Stomach smooth muscle (tissue), 2 donors: Measurements from ENCODE around the gene CACFD1.

Experiments
- H3K27ac ChIP-seq: one replicate; pipeline ENCODE4 v1.7.0; 2013; ENCODE audit warnings: mild to moderate bottlenecking, low read length, inconsistent platforms
- H3K27me3 ChIP-seq, 2 donors: one replicate each; pipeline ENCODE4 v1.7.0; 2013; ENCODE audit warnings: low read length in 2 of 2; ENCODE audit not compliant: insufficient read depth in 2 of 2, control insufficient read depth in 1 of 2
- H3K36me3 ChIP-seq, 2 donors: one replicate each; pipeline ENCODE4 v1.7.0; 2013; ENCODE audit warnings: low read length in 2 of 2; ENCODE audit not compliant: control insufficient read depth in 2 of 2, insufficient read depth in 2 of 2
- H3K4me1 ChIP-seq: one replicate; pipeline ENCODE4 v1.7.0; 2013; ENCODE audit warnings: low read length; ENCODE audit not compliant: control insufficient read depth, insufficient read depth
- H3K4me3 ChIP-seq, 2 donors: one replicate each; pipeline ENCODE4 v1.7.0; 2013; ENCODE audit warnings: low read length in 2 of 2
- H3K9ac ChIP-seq, 2 donors: one replicate each; pipeline ENCODE4 v1.7.0; 2013; ENCODE audit warnings: low read length in 2 of 2, mild to moderate bottlenecking in 1 of 2
- H3K9me3 ChIP-seq, 2 donors: one replicate each; pipeline ENCODE4 v1.7.0; 2013; ENCODE audit warnings: low read length in 2 of 2; ENCODE audit not compliant: control insufficient read depth in 2 of 2
- donor health status: healthy.
- donor health status: Pancreatic carcinoma.

Gene CACFD1

GRCh38 chr9:133514460-133515239 lies 54.9 kb downstream of the CACFD1 start:
- Histone ChIP-seq H3K9ac (no peak overlapping the region), H3K4me1 (peaks cover 13% of the 10 kb centered on the region), H3K9me3 (no peaks in the 10 kb centered on the region), H3K27ac (no peak overlapping the region), H3K4me3 (no peak overlapping the region), H3K36me3 (no peaks in the 10 kb centered on the region), H3K27me3 (peaks cover 2 to 4% of the 10 kb centered on the region in 2 donors)

- no peaks in the 10 kb centered on the region for H3K9me3 ChIP-seq
- no peak overlapping the region for H3K27ac ChIP-seq
- no peak overlapping the region for H3K9ac ChIP-seq
These were observed 55.4 kb downstream of the CACFD1 start for GRCh38 chr9:133515240-133515610.

GRCh38 chr9:133515615-133516255 lies 56.0 kb downstream of the CACFD1 start:
- Histone ChIP-seq H3K9ac (no peak overlapping the region), H3K36me3 (no peaks in the 10 kb centered on the region), H3K4me1 (peaks cover 9% of the 10 kb centered on the region), H3K4me3 (no peak overlapping the region), H3K27ac (no peak overlapping the region), H3K9me3 (no peaks in the 10 kb centered on the region), H3K27me3 (peaks cover 2 to 4% of the 10 kb centered on the region in 2 donors)

More at GRCh38 chr9:133515240-133515610, 55.4 kb downstream of the CACFD1 start:
- Histone ChIP-seq H3K36me3 (no peaks in the 10 kb centered on the region), H3K4me3 (no peak overlapping the region), H3K27me3 (peaks cover 2 to 4% of the 10 kb centered on the region in 2 donors), H3K4me1 (peaks cover 9% of the 10 kb centered on the region)

- peaks cover 9% of the 10 kb centered on the region for H3K4me1 ChIP-seq
- H3K27me3 ChIP-seq, result peaks cover 2 to 4% of the 10 kb centered on the region in 2 donors
- H3K27ac ChIP-seq, result no peak overlapping the region
- H3K4me3 ChIP-seq, result no peak overlapping the region
- no peak overlapping the region for H3K9ac ChIP-seq
- H3K36me3 ChIP-seq, result no peaks in the 10 kb centered on the region
- no peaks in the 10 kb centered on the region for H3K9me3 ChIP-seq
These were observed 56.6 kb downstream of the CACFD1 start for GRCh38 chr9:133516256-133516960.

- peaks cover 2 to 4% of the 10 kb centered on the region in 2 donors for H3K27me3 ChIP-seq
- no peak overlapping the region for H3K9ac ChIP-seq
- no peak overlapping the region for H3K4me3 ChIP-seq
- no peaks in the 10 kb centered on the region for H3K36me3 ChIP-seq
- H3K27ac ChIP-seq, result no peak overlapping the region
- H3K9me3 ChIP-seq, result no peaks in the 10 kb centered on the region
- H3K4me1 ChIP-seq, result peaks cover 9% of the 10 kb centered on the region
These were observed 57.2 kb downstream of the CACFD1 start for GRCh38 chr9:133516961-133517350.

- no peaks in the 10 kb centered on the region for H3K9me3 ChIP-seq
- H3K4me3 ChIP-seq, result no peak overlapping the region
- H3K4me1 ChIP-seq, result peaks cover 9% of the 10 kb centered on the region
- no peak overlapping the region for H3K9ac ChIP-seq
- H3K36me3 ChIP-seq, result no peaks in the 10 kb centered on the region
- no peak overlapping the region for H3K27ac ChIP-seq
- peaks cover 2 to 4% of the 10 kb centered on the region in 2 donors for H3K27me3 ChIP-seq
These were observed 57.9 kb downstream of the CACFD1 start for GRCh38 chr9:133517711-133518110.

GRCh38 chr9:133518200-133518599 lies 58.4 kb downstream of the CACFD1 start:
- no peak overlapping the region for H3K27ac ChIP-seq
- H3K36me3 ChIP-seq, result no peaks in the 10 kb centered on the region
- no peak overlapping the region for H3K9ac ChIP-seq
- no peak overlapping the region for H3K4me3 ChIP-seq
- peaks cover 9% of the 10 kb centered on the region for H3K4me1 ChIP-seq
- H3K27me3 ChIP-seq, result peaks cover 2 to 4% of the 10 kb centered on the region in 2 donors
- H3K9me3 ChIP-seq, result no peaks in the 10 kb centered on the region

- Histone ChIP-seq H3K4me1 (peaks cover 5% of the 10 kb centered on the region), H3K9me3 (no peaks in the 10 kb centered on the region), H3K27ac (no peak overlapping the region), H3K9ac (no peak overlapping the region), H3K36me3 (no peaks in the 10 kb centered on the region), H3K27me3 (peaks cover 2 to 4% of the 10 kb centered on the region in 2 donors), H3K4me3 (no peak overlapping the region)
These were observed 59.1 kb downstream of the CACFD1 start for GRCh38 chr9:133518706-133519449.

GRCh38 chr9:133519693-133520092 lies 59.9 kb downstream of the CACFD1 start:
- Histone ChIP-seq H3K27me3 (peaks cover 2% of the 10 kb centered on the region in 2 donors), H3K4me1 (no peaks in the 10 kb centered on the region), H3K27ac (no peak overlapping the region), H3K4me3 (no peak overlapping the region), H3K9me3 (no peaks in the 10 kb centered on the region), H3K9ac (no peak overlapping the region), H3K36me3 (no peaks in the 10 kb centered on the region)

GRCh38 chr9:133520121-133520835 lies 60.5 kb downstream of the CACFD1 start:
- Histone ChIP-seq H3K4me3 (no peak overlapping the region), H3K27me3 (peaks cover 0 to 2% of the 10 kb centered on the region in 2 donors), H3K4me1 (no peaks in the 10 kb centered on the region), H3K9ac (no peak overlapping the region), H3K36me3 (no peaks in the 10 kb centered on the region), H3K9me3 (no peaks in the 10 kb centered on the region), H3K27ac (no peak overlapping the region)
